Stimulated activated CD4-positive, alpha-beta T cell treated with anti-CD3 and anti-CD28 coated beads, Interleukin-2, amount 100 ng/mL, for 4 hours (primary cell): ENCODE results near the gene ERC2.
"Not testable (repeated sequence)": the region's sequence is repeated elsewhere in the genome, so short reads cannot be mapped to it uniquely, and the experiment has no call there.

Source experiments
- DNase-seq: peaks from one replicate; pipeline ENCODE4 v3.0.0-alpha.2; 2020; ENCODE audit warnings: low read depth

Gene ERC2

GRCh38 chr3:55521738-55522421 is 946.4 kb downstream of the ERC2 start:
- DNase-seq = no peak

- DNase-seq = no peak
These were observed 947.1 kb downstream of the ERC2 start for GRCh38 chr3:55521064-55521737.

- no peak for DNase-seq
These were observed 949.2 kb downstream of the ERC2 start for GRCh38 chr3:55519019-55519418.

GRCh38 chr3:55518451-55518850 is 949.8 kb downstream of the ERC2 start:
- no peak for DNase-seq

- DNase-seq = no peak
These were observed 951.8 kb downstream of the ERC2 start for GRCh38 chr3:55516392-55517030.

GRCh38 chr3:55515550-55516246 is 952.6 kb downstream of the ERC2 start:
- no peak for DNase-seq

GRCh38 chr3:55514962-55515361 is 953.3 kb downstream of the ERC2 start:
- no peak for DNase-seq

- DNase-seq = no peak
These were observed 955.5 kb downstream of the ERC2 start for GRCh38 chr3:55512571-55513343.

GRCh38 chr3:55511895-55512570 is 956.2 kb downstream of the ERC2 start:
- no peak for DNase-seq

GRCh38 chr3:55508335-55508734 is 959.9 kb downstream of the ERC2 start:
- DNase-seq = no peak

- no peak for DNase-seq
These were observed 960.5 kb downstream of the ERC2 start for GRCh38 chr3:55507808-55508207.

GRCh38 chr3:55505776-55506175 is 962.5 kb downstream of the ERC2 start:
- DNase-seq = no peak

- DNase-seq = not testable (repeated sequence)
These were observed 963.2 kb downstream of the ERC2 start for GRCh38 chr3:55505102-55505501.

GRCh38 chr3:55501905-55502304 is 966.4 kb downstream of the ERC2 start:
- no peak for DNase-seq

GRCh38 chr3:55500555-55501330 is 967.5 kb downstream of the ERC2 start:
- DNase-seq = no peak

GRCh38 chr3:55498520-55498919 is 969.7 kb downstream of the ERC2 start:
- no peak for DNase-seq

GRCh38 chr3:55497250-55497649 is 971.0 kb downstream of the ERC2 start:
- no peak for DNase-seq

- DNase-seq = no peak
These were observed 973.3 kb downstream of the ERC2 start for GRCh38 chr3:55494976-55495375.

- DNase-seq = no peak
These were observed 975.3 kb downstream of the ERC2 start for GRCh38 chr3:55492976-55493375.

GRCh38 chr3:55491296-55491816 is 976.9 kb downstream of the ERC2 start:
- no peak for DNase-seq
